Limb (tissue), 2 donors: ENCODE results near the gene SH3BP4.
"Not testable (repeated sequence)": the region's sequence is repeated elsewhere in the genome, so short reads cannot be mapped to it uniquely, and the experiment has no call there.

Experiments used
- DNase-seq, 2 donors: peaks; one replicate each; pipeline ENCODE4 v3.0.0-alpha.2; 2016; ENCODE audit errors: extremely low spot score in 2 of 2

The SH3BP4 gene

DNA sequence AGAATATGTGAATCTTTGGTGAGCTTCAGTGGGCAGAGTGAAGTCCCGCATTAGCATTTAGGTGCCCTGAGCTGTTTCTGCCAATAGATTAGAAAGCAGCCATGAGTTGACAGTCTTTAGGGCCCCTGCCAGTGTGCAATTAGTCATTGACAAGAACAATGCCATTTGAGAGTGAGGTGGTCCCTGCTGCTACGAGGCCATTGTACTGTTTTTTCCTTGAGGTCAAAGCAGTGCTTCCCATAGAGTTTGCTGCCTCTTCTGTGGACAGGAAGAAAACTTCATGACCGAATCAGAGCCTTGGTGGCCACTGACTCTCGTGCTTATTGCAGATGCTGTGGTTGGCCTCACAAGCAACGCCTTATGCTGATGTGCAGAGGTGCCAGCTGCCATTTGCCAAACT, 102.7 kb downstream of the SH3BP4 start:
- DNase-seq, result no peak

DNA sequence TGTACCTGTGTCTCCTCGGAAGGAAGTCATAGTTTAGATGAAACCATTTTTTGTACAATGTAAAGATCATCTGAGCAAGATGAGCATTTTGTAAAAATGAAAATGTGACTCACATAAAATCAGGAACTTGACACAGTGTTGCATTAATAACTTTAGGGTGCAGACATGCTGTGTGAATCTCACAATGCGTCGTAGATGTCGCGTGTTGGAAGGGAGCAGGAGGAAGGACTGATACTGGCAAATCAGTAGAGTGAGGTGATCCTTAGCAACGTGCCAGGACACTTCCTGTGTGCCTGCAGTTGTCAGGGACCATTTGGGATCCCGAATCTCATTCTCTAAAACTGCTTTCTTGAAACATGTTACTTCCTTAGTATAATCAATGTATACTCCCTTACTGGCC, 103.1 kb downstream of the SH3BP4 start:
- no peak for DNase-seq

DNA sequence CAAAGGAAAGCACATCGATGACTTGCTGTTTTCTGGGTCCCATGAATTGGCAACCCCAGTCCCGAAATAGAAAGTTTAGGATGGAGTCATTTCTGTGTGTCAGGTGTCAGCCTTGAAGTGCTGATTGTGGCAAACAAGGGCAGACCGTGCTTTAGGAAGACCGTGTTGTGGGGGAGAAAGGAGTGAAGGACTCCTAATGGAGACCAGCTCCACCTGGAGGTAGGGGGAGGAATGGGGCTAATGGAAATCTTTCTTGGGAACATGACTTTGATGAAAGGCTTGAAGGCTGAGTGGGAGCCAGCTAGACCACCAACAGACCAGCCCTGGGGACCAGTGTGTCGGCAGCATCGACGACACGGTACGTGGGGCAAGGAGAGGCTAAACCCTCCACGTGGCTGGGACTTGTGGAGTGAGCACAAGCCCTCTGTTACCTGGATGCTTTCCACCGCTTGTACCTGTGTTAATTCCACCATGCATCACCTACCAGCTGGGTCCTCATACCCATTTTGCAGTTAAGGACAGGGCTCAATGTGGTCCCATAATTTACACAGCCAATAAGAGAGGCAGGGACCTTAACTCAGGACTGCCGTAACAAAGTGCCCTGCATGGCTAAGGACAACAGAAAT, 104.2 kb downstream of the SH3BP4 start:
- DNase-seq, result no peak

DNA sequence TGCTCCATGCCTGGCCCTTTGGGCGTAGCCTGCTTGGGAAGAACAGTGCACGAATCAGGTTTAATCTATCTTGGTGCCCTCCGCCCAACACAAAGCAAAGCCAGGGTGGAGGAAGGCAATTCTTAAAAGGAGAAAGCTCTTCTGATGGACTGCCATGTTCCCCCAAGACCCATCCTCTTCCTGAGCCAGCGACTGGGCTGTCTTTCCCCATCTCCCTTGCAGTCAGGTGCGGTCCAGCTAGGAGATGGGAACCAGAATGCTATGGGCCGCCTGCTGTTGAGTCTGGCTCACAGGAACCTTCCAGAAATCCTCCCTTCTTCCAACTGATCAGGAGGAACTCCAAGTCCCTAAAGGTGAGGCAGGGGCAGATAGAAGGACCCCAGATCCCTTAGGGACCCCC, 105.0 kb downstream of the SH3BP4 start:
- no peak for DNase-seq

DNA sequence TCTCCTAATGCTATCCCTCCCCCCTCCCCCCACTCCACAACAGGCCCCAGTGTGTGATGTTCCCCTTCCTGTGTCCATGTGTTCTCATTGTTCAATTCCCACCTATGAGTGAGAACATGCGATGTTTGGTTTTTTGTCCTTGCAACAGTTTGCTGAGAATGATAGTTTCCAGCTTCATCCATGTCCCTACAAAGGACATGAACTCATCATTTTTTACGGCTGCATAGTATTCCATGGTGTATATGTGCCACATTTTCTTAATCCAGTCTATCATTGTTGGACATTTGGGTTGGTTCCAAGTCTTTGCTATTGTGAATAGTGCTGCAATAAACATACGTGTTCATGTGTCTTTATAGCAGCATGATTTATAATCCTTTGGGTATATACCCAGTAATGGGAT, 105.8 kb downstream of the SH3BP4 start:
- DNase-seq, result not testable (repeated sequence)

DNA sequence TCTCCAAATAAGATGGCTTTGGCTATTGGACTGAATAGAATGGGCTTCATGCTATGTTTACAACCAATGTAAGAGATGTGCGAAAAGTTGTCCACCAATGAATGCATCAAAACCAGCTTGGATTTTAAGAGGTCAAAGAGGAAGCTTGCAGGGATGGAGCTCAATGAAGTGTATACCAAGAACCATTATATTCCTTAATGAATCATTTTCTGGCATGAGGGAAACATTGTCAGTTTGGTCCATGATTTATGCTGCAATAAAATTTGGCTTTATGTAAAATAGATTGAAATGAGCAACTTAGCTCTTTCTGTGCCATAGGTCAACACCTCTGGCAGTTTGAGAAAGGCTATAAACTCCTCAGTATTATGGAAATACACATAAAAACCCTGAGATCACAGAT, 107.3 kb downstream of the SH3BP4 start:
- no peak for DNase-seq

DNA sequence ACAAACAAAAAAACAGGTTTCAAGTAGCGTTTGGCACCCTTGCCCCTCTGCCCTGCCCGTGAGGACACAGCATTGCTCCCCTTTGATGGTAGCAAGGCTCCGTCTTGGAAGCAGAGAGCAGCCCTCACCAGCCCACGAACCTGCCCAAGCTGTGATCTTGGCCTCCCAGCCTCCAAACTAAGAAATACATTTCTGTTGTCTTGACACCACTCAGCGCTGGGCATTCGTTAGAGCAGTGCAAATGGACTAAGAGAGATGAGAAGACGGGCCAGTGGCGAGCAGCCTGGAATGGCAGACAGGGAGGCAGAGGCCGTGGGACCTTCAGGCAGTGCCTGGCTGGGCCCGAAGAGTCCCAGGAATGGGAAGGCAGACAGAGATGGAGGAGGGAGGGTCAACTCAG, 109.8 kb downstream of the SH3BP4 start:
- no peak for DNase-seq

DNA sequence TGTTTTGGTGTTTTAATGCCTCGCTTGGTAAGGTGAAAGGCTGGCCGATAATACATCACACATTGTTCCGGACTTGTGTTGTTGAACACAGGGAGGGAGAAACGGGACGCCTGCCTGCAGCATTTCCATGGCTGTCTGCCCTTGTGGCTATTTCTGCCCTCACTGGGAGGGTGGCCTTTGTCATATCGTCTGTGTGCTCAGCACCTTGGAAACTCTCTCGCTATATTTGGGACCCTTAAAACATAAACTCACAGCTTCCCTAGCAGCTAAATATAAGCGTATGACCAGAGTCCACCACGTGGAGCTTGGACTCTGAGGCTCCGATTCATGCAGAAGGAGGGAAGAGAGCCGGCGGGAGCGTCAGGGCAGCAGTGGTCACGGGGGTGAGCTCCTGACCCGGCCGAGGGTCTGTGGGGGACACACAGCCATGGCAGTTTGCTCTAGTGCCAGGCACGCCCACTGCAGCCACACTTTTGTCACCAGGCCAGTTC, 111.7 kb downstream of the SH3BP4 start:
- DNase-seq, result no peak

DNA sequence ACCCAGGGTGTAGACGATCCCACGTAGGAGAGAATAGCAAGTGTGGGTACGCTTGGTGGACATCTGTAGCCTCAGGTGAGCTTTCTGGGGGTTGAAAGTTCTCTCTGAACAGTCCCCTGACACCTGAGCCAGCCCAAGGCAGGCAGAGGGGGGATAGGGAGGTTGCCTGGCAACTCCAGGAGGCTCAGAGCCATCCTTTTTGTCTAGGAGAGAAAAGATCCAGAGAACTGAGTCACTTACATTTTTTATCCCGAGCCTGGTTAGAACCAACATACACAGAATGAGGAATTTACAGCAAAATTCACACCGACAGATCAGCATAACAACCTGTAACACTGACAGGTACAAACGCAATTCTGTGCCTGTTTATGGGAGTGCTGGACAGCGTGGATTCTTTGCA, 113.2 kb downstream of the SH3BP4 start:
- no peak for DNase-seq

DNA sequence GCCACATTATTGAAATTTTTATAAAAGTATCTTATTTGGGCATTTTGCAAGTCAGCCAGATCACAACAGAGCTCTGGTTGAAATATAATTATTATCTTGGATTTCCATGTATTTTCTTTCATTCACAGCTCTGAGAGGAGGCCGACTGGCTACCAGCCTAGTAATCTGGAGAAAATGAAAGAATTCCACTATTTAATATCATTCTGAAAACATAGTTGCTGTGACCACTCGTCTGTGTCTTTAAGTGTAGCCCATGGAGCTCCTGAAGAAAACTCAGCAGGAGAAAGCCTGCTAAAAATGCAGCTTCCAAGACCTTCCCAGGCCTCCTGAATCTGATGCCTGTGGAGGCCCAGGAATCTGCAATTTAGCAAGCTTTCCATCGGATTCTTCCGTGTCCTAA, 114.7 kb downstream of the SH3BP4 start:
- no peak for DNase-seq

DNA sequence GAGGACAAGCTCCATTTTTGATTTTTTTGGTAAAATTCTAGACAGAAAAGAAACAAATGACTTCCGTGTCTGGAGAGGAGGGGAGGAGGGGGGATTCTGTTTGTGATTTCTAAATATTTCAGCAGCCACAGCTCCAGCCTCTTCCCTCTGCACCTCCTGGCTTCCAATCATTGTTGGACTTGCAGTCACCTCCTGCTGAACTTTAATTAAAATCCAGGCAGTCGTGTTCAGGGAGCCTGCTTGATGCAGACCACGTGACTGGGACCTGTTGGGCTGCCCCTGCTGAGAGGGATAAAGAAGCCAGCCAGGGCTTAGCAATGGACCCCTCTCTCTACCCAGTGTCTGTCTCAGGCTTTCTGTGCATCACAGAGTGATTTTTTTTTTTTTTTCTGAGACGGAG, 115.1 kb downstream of the SH3BP4 start:
- no peak for DNase-seq

DNA sequence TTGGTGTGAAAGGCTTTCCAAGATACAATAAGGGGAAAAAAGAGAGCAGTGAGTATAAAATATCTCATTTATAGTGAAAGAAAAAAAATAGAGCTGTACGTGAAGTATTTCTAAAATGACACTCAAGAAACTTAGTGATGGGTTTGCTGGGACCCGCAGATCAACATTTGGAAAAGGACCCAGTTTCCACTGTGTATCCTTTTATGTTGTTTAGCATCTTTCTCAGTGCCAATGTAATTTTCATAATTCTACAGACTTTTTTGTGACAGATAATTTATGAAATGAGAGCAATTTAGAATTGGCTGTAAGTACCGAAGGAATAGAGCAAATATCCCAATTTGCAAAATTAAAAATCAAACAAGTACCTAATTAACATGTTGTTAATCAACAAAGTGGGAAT, 116.9 kb downstream of the SH3BP4 start:
- no peak for DNase-seq

DNA sequence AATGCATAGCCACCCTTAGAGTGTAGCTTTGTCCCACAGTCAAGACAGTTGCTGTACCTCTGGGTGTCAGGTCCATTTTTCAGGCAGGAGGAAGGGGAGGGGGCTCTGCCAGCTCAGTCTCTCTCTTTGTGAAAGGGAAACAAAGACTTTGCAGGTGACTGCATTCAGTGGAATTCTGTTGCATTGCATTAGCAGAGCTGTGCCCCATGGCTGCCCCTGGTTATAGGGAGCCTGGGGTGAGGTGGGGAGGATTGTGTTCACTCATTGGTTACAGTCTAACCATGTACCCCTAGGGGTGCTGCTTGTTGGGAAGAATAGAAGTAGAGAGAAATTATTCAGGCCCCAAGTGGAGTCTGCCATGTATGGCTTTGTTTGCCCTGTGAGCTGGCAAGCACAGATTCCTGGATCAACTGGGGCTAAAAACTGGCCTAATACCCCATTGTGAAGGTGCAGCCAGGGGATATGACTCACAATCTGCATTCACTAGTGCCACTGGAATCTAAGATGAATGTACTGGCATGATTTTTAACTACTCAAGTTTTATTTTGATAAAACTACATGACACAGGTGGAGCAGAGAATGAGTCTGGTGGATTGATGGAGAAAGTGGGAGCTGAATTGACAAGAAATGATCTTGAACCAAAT, 118.4 kb downstream of the SH3BP4 start:
- DNase-seq, result no peak

DNA sequence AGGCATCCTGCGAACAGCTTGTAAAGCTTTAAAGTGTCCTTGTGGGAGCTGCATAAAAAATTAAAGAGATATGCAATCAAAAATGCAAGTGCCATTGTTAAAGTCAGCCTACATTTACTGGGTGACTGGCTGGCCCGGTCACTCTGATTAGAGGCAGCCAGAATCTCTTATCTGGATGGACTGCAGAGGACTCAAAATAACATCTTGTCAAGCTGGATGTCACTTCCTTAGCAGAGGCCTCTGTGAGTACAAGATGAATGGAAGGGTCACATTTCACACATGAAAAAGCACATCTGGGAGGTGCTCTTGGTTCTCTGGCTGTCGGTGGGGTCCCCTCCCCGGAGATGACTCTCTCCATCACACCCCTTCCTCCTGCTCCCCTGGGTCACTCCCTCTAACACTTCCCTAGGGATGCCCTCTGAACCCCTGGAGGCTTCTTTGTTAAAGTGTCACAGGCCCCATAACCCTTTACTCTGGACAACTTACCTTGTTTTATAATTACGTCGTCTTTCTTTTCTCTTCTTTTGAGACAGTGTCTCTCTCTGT, 122.1 kb downstream of the SH3BP4 start:
- no peak for DNase-seq

DNA sequence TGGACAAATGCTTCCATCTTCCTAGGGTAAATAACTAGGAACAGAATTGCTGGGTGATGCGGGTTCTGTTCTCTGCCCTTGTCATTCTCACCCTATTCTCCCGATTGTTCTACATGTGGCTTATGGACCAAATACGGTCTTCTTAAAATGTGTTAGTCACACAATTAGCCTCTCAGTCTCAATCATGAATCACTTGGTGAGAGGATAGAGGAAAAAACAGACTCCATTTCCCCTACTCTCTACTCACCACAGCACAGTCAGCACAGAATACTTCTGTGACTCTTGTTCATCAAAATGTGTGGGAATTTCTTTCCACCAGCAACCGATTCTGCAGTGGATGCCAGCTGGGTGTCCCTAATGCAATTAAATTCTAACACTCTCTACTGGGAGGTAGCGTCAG, 125.2 kb downstream of the SH3BP4 start:
- no peak for DNase-seq

DNA sequence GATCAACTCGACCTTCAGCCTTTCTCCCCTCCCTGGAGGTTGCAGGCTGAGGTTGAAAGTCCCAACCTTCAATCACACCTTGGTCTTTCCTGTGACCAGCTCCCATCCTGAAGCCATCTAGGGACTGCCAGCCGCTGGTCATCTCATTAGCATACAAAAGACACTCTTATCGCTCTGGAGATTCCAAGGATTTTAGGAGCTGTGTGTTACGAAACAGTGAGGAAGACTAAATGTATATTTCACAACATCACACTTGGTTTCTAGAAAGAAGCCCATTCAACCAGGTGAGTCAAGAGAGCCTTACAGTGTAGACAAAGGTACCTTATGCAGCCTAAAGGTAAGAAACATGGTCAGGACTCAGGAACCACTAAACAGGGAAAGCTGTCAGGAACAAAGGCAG, 126.4 kb downstream of the SH3BP4 start:
- DNase-seq, result no peak

DNA sequence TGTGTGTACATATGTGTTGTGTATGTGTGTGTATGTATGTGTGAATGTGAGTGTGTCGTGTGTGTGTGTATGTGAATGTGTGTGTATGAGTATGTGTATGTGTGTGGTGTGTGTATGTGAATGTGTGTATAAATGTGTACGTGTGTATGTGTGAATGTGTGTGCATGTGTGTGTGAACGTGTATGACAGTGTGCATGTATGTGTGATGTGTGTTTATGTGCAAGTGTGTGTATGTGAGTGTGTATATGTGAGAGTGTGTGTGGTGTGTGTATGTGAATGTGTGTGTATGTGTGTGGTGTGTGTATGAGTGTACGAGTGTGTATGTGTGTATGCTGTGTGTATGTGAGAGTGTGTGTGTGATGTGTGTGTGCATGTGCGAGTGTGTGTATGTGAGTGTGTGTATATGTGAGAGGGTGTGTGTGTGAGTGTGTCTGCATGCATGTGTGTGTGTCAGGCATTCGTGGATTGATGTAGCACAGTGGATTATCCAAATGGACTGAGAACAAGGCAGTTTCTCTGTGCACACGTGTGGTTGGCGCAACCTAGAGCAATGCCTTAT, 127.2 kb downstream of the SH3BP4 start:
- no peak for DNase-seq

DNA sequence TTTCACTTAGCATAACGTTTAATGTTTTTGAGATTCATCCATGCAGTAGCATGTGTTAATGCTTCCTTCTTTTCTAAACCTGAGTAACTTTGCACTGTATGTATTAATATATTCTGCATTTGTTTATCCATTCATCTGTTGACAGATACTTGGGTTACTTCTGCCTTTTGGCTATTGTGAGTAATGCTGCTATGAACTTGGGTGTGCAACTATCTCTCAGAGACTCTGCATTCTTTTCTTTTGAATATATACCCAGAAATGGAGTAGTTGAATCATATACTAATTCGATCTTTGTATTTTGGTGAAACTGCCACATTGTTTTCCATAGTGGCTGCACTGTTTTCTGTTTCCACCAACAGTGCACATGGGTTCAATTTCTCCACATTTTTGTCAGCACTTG, 128.3 kb downstream of the SH3BP4 start:
- DNase-seq, result no peak

DNA sequence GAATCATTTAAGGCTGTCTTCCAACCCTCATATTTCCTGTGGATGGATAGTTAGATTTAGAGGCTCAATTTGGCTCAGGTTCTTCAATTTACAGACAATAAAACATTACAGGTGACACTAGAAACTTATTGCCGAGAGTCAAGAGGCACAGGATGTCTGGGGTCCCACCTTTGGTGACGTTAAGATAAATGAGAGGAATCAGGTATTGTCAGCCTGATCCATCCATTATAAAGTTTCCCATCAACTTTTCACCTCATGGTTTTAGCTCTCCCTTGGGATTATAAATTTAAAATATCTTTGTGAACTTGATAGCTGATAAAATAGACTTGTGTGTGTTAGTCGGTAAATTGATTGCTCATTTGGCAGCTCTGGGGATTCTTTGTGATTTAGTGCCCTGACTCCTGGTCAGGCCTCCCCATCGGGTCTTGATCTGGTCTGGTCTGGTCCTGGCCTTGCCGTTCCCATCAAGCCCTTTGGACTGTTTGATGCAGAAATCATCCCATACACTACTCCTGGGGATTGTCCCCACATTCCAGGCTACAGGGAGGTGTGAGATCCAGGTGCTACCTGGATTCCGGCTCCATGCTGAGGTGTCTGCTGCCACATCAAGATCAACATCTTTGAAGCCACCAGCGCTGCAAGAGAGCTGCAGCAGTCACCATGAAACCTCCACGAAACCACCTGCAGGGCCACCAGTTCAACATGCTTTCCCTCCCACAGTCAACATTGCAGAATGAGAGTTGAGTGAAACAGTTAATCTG, 130.9 kb downstream of the SH3BP4 start:
- no peak for DNase-seq

DNA sequence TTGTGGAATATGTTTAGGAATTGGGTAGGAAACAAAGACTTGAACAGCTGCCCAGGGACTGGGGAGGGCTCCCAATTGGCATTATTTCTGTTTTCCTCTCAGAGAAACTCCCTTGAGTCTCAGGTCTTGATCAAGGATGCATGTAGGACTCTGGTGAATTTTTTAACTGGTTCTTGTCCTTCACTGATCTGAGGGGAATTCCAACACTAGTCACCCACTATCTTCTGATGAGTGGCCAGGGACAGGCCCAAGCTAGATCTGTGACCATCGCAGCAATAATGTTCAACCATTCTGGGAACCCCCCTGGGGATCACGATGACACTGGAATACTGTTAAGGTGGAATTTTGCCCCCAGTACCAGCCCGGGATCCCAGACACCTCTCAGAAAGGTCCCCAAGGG, 132.0 kb downstream of the SH3BP4 start:
- DNase-seq, result no peak

DNA sequence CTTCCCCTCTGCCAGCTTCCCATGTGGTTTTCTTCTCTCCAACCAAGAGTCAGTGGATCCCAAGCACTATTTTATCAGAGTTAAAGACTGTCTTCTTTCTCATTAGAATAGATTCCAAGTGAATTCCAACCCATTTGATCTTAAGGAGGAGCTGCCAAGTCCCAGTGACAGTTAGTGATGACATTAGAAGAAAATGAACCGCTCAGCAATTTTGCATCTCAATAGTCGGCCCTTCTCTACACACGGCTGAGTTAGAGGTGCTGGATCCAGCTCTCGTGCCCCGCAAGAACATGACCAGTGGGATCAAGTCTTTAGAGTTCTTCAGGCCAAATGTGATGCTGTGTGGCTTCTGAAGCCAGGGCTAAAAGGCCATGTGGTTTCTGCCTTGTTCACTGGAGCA, 132.6 kb downstream of the SH3BP4 start:
- DNase-seq, result no peak

DNA sequence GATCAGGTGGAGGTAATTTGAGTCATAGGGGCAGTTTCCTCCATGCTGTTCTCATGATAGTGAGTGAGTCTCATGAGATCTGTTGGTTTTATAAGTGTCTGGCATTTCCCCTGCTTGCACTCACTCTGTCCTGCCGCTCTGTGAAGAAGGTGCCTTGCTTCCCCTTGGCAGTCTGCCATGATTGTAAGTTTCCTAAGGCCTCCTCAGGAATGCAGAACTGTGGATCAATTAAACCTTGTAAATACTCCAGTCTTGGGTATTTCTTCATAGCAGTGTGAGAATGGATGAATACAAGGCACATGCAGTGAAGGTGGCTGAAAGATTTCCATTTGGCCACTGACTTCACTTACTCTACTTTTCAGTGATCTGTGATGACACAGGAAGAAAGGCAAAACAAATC, 133.7 kb downstream of the SH3BP4 start:
- no peak for DNase-seq
